A673 (cell line): ENCODE measurements around the gene PRXL2C.

ENCODE experiments used
- CTCF ChIP-seq: fragments of 300-800, 200-600 bp; sonication (generic); conservative IDR thresholded peaks from 2 replicates; pipeline ENCODE4 v1.5.1; 2017; ENCODE audit warnings: low read depth, mild to moderate bottlenecking, antibody characterized with exemption, low read length, moderate library complexity, mixed read lengths
- EZH2 ChIP-seq: fragments of 200-600 bp; sonication (generic); IDR thresholded peaks from 2 replicates; pipeline ENCODE4 v1.6.1; 2017; ENCODE audit warnings: borderline replicate concordance, low read depth, mild to moderate bottlenecking, mixed read lengths, antibody characterized with exemption, low read length; ENCODE audit not compliant: poor library complexity, severe bottlenecking

- TF ChIP-seq CTCF (no peak), EZH2 (no peak)
These were observed 13.6 kb downstream of the PRXL2C start for GRCh38 chr9:96641514-96641913.
